K562 (cell line): ENCODE results near the gene PEF1.

Experiments used
- ATF4 ChIP-seq: fragments of 450-650 bp; formaldehyde crosslinking; IDR thresholded peaks from 2 replicates; pipeline ENCODE4 v1.4.0; 2022; ENCODE audit warnings: mild to moderate bottlenecking, moderate library complexity
- E2F6 ChIP-seq, 2 experiments: IDR thresholded peaks; 2 replicates each; pipeline ENCODE4 v1.6.1; 2011; ENCODE audit warnings: borderline replicate concordance in 1 of 2, control low read depth in 1 of 2, low read depth in 1 of 2, low read length in 1 of 2, mild to moderate bottlenecking in 1 of 2, mixed read lengths in 1 of 2, moderate library complexity in 1 of 2; ENCODE audit not compliant: insufficient read depth in 1 of 2, insufficient read length in 1 of 2, poor library complexity in 1 of 2, severe bottlenecking in 1 of 2; ENCODE audit errors: extremely low read depth in 1 of 2
- HNRNPH1 ChIP-seq: fragments of 200-400 bp; formaldehyde crosslinking; optimal IDR thresholded peaks from 2 replicates; pipeline ENCODE3; 2017; ENCODE audit warnings: low read depth, mild to moderate bottlenecking, low read length, moderate library complexity
- MTF1 ChIP-seq: fragments of 250-450 bp; sonication (Bioruptor Pico); IDR thresholded peaks from 2 replicates; pipeline ENCODE4 v1.9.0; 2021; ENCODE audit warnings: moderate library complexity, mild to moderate bottlenecking, inconsistent platforms, borderline replicate concordance
- POLR2AphosphoS5 ChIP-seq: IDR thresholded peaks from 2 replicates; pipeline ENCODE4 v1.6.1; 2011; ENCODE audit warnings: mild to moderate bottlenecking, low read depth, low read length, moderate library complexity; ENCODE audit not compliant: control insufficient read depth, insufficient read depth

- TF ChIP-seq MTF1: no peak
- TF ChIP-seq ATF4: no peak
- no peak for TF ChIP-seq POLR2AphosphoS5
- no peak for TF ChIP-seq HNRNPH1
- TF ChIP-seq E2F6 (IDR thresholded peaks at IDR 0.05; ENCODE audit: borderline replicate concordance in 1 of 2, extremely low read depth in 1 of 2, insufficient read depth in 1 of 2, insufficient read length in 1 of 2, low read depth in 1 of 2, low read length in 1 of 2, poor library complexity in 1 of 2, severe bottlenecking in 1 of 2): no peak
Measured at GRCh38 chr1:31675161-31675560, 30.5 kb upstream of the PEF1 start.
